GM10266 (cell line): Measurements from ENCODE around the gene EDNRB.

Source experiments
- DNase-seq: peaks from one replicate; pipeline ENCODE4 v3.0.0; 2012; ENCODE audit errors: extremely low spot score
- CTCF ChIP-seq: IDR thresholded peaks from 2 replicates; pipeline ENCODE4 v1.5.1; 2012; ENCODE audit warnings: mild to moderate bottlenecking, low read depth; ENCODE audit not compliant: control insufficient read depth, insufficient read depth; ENCODE audit errors: missing control alignments

The EDNRB gene

GRCh38 chr13:77911751-77912150, 6.9 kb downstream of the EDNRB start:
- no peak for TF ChIP-seq CTCF
- no peak for DNase-seq

- TF ChIP-seq CTCF: no peak
- DNase-seq: no peak
Measured at GRCh38 chr13:77909827-77910226, 8.8 kb downstream of the EDNRB start.

- no peak for TF ChIP-seq CTCF
- no peak for DNase-seq
Measured at GRCh38 chr13:77908531-77908930, 10.1 kb downstream of the EDNRB start.

- TF ChIP-seq CTCF: no peak
- DNase-seq: no peak
Measured at GRCh38 chr13:77907666-77908341, 10.8 kb downstream of the EDNRB start.

- TF ChIP-seq CTCF: no peak
- no peak for DNase-seq
Measured at GRCh38 chr13:77904031-77904430, 14.6 kb downstream of the EDNRB start.

GRCh38 chr13:77903435-77903834, 15.2 kb downstream of the EDNRB start:
- no peak for TF ChIP-seq CTCF
- DNase-seq: no peak

- DNase-seq: no peak
- no peak for TF ChIP-seq CTCF
Measured at GRCh38 chr13:77902319-77902963, 16.2 kb downstream of the EDNRB start.
